ENCODE data around the gene ARMH1. TPM values are rescaled to one million over a fixed set of nuclear protein-coding genes. Genes with fewer than 3 reads are reported as not detected.
"Not testable (repeated sequence)": the region's sequence is repeated elsewhere in the genome, so short reads cannot be mapped to it uniquely, and the experiment has no call there.

ARMH1 gene
- total RNA-seq, 3 donors from 2014 or later = 1.7 to 4.1 (median 2.3) TPM

DNA sequence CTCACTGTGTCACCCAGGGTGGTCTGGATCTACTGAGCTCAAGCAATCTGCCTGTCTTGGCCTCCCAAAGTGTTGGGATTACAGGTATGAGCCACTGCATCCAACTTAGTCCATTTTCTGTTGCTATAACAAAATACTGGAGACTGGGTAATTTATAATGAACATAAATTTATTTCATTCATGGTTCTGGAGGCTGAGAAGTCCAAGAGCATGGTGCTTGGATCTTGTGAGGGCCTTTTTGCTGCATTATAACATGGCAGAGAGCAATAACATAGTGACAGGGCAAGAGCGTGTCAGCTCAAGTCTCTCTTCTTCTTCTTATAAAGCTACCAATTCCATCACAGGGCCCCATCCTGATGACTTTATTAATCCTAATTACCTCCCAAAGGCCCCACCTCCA is 61.5 kb downstream of the ARMH1 start:
- ATAC-seq (no peak), DNase-seq (no peak)
- no peaks in the 10 kb centered on the region for H3K9me3 ChIP-seq
- H3K4me1 ChIP-seq (ENCODE audit: low read depth) = peaks cover 5% of the 10 kb centered on the region
- intact Hi-C loops (cut with DNase I, micrococcal nuclease) = no loop called here
- H3K4me3 ChIP-seq = no peak overlapping the region
- TF ChIP-seq, protein P1, sequence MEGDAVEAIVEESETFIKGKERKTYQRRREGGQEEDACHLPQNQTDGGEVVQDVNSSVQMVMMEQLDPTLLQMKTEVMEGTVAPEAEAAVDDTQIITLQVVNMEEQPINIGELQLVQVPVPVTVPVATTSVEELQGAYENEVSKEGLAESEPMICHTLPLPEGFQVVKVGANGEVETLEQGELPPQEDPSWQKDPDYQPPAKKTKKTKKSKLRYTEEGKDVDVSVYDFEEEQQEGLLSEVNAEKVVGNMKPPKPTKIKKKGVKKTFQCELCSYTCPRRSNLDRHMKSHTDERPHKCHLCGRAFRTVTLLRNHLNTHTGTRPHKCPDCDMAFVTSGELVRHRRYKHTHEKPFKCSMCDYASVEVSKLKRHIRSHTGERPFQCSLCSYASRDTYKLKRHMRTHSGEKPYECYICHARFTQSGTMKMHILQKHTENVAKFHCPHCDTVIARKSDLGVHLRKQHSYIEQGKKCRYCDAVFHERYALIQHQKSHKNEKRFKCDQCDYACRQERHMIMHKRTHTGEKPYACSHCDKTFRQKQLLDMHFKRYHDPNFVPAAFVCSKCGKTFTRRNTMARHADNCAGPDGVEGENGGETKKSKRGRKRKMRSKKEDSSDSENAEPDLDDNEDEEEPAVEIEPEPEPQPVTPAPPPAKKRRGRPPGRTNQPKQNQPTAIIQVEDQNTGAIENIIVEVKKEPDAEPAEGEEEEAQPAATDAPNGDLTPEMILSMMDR (IDR thresholded peaks at IDR 0.05) = no peak
- H3K36me3 ChIP-seq (ENCODE audit: low read depth) = no peaks in the 10 kb centered on the region

DNA sequence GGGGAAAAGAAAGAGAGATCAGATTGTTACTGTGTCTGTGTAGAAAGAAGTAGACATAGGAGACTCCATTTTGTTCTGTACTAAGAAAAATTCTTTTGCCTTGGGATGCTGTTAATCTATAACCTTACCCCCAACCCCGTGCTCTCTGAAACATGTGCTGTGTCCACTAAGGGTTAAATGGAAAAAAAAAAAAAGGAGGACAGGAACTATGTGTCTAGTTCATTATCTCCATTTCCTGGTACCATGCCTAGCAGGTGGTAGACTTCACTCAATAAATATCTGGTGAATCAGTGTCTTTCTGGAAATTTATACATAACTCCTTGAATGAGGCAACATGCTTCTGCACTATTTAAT is 64.4 kb downstream of the ARMH1 start:
- H3K4me3 ChIP-seq; ATAC-seq; H3K9me3 ChIP-seq; H3K4me1 ChIP-seq (ENCODE audit: low read depth); H3K36me3 ChIP-seq (ENCODE audit: low read depth); DNase-seq; intact Hi-C loops (cut with DNase I, micrococcal nuclease): not testable (repeated sequence)

DNA sequence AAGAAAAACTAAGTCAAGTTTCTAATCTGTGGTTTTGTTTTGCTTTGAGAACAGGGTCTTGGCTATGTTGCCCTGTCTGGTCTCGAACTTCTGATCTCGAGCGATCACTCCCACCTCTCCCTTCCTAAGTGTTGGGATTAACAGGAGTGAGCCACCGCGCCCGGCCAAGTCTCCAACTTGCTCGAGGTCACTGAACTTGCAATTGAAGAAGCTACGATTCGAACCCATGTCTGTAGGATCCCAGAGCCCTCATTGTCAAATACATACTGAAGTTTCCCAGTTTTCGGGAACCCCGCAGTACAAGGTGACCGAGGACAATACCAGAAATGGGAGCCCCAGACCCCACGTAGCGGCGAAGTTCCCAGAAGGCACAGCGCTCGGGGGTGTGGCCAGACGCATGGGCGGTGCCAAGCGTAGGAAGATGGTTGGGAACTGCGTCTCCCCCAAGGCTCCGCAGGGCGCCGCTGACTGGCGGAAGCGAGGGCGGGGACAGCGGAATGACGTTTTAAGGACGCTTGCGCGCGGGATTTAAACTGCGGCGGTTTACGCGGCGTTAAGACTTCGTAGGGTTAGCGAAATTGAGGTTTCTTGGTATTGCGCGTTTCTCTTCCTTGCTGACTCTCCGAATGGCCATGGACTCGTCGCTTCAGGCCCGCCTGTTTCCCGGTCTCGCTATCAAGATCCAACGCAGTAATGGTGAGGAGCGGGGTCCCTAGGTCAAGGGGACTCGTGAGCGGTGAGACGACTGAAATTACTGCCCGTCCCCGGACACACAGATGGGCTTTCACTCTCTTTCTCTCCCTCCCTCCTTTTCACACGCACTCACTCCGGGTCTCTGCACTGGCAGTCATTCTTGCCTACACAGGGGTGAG is 65.0 kb downstream of the ARMH1 start, which contains the start of gene KIF2C:
Gene KIF2C (plus strand): TSS at position 531 of the 872 bp plus-strand sequence. CDS start 96 bp downstream, at position 627.
- intact Hi-C loops (cut with DNase I, micrococcal nuclease) = no loop called here
- no peaks in the 10 kb centered on the region for H3K36me3 ChIP-seq (ENCODE audit: low read depth)
- TF ChIP-seq, protein P1 (IDR thresholded peaks at IDR 0.05) = no peak
- no peaks in the 10 kb centered on the region for H3K9me3 ChIP-seq
- DNase-seq (peak; percentile 98), ATAC-seq (peak; percentile 100)
- no peak within 1 kb of the TSS for H3K4me3 ChIP-seq
- H3K4me1 ChIP-seq (ENCODE audit: low read depth) = peaks cover 5% of the 10 kb centered on the region

DNA sequence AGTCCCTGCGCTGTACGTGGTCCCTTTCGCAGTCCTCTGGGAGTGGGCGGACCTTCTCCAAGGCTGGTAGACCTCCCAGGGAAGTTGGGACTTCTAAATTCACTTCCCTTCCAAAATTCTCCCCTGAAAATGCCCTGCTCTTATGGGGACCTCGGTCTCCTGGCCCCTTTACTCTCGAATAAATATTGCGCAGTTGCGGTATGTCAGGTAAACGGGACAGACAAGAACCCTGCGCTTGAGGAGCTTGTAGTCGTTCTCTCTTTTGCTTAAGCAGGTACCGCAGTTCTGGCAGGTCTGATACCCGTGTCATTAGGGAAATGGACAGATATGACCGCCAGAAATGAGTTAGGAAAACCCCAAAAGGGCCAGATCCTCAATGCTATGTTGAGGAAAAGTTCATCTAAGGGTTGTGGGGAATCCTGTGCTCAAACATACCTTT is 65.7 kb downstream of the ARMH1 start:
- DNase-seq (no peak), ATAC-seq (peak; percentile 23)
- peaks cover 5% of the 10 kb centered on the region for H3K4me1 ChIP-seq (ENCODE audit: low read depth)
- TF ChIP-seq, protein P1 (IDR thresholded peaks at IDR 0.05) = no peak
- no peaks in the 10 kb centered on the region for H3K36me3 ChIP-seq (ENCODE audit: low read depth)
- H3K9me3 ChIP-seq = no peaks in the 10 kb centered on the region
- intact Hi-C loops (cut with DNase I, micrococcal nuclease) = no loop called here
- H3K4me3 ChIP-seq = no peak overlapping the region

DNA sequence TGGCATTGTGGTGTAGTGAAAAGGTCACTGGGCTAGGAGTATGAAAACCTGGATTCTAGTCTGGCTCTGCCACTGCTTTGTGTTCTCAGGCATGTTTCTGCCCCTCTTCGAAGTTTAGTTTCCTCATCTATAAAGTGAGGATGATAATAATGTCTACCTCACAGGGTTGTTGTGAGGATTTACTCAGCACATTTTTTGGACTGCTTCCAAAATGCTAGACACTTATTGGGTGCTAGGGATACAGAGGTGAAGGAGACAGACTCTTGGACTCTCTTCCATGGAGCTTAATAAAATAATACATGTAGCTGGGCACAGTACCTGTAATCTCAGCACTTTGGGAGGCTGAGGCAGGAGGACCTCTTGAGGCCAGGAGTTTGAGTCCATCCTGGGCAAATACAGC is 68.7 kb downstream of the ARMH1 start:
- peaks cover 5% of the 10 kb centered on the region for H3K4me1 ChIP-seq (ENCODE audit: low read depth)
- TF ChIP-seq, protein P1 (IDR thresholded peaks at IDR 0.05) = no peak
- H3K9me3 ChIP-seq = no peaks in the 10 kb centered on the region
- intact Hi-C loops (cut with DNase I, micrococcal nuclease) = no loop called here
- DNase-seq (no peak), ATAC-seq (no peak)
- H3K4me3 ChIP-seq = no peak overlapping the region
- H3K36me3 ChIP-seq (ENCODE audit: low read depth) = no peaks in the 10 kb centered on the region

DNA sequence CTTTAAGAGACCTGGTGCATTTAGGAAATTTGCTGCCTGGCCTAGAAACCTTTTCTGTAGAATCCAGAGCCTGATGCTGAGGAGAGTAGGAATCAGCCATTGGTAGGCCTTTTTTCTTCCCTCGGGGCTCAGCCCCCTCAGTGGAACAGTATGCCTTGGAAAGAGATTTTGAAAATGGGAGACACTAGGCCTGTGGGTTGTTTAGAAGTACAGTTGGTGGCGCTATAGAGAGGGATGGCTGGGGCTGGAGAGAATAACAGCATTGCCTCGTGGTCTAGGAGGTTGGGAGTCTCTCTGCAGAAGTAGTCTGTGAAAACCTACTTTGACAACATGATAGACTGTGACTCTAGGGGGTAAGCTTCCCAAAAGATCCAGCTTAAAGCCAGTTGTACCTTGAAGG is 73.4 kb downstream of the ARMH1 start:
- TF ChIP-seq, protein P1 (IDR thresholded peaks at IDR 0.05) = no peak
- Histone ChIP-seq H3K4me1 (ENCODE audit: low read depth) (no peaks in the 10 kb centered on the region), H3K36me3 (ENCODE audit: low read depth) (no peaks in the 10 kb centered on the region), H3K4me3 (no peak overlapping the region), H3K9me3 (no peaks in the 10 kb centered on the region)
- ATAC-seq (no peak), DNase-seq (no peak)
- intact Hi-C loops (cut with DNase I, micrococcal nuclease) = no loop called here

Data from mucosa of descending colon (tissue), 3 donors.